GM08714 (cell line): ENCODE data around the gene STX17.
"Not testable (repeated sequence)": the region's sequence is repeated elsewhere in the genome, so short reads cannot be mapped to it uniquely, and the experiment has no call there.

ENCODE experiments used
- H3K4me3 ChIP-seq: fragments of 200-500 bp; sonication (Bioruptor generic); 2 replicates; pipeline ENCODE4 v1.5.1; 2014; ENCODE audit warnings: mild to moderate bottlenecking, low read length, inconsistent platforms
- ZNF274 ChIP-seq: IDR thresholded peaks from 2 replicates; pipeline ENCODE4 v1.6.1; 2012; ENCODE audit warnings: mild to moderate bottlenecking, low read depth, low read length

STX17 gene

GRCh38 chr9:99973455-99973854, 67.0 kb downstream of the STX17 start:
- TF ChIP-seq ZNF274, result no peak
- no peak overlapping the region for H3K4me3 ChIP-seq

GRCh38 chr9:99977033-99977792, 70.8 kb downstream of the STX17 start:
- TF ChIP-seq ZNF274, result no peak
- no peak overlapping the region for H3K4me3 ChIP-seq

DNA sequence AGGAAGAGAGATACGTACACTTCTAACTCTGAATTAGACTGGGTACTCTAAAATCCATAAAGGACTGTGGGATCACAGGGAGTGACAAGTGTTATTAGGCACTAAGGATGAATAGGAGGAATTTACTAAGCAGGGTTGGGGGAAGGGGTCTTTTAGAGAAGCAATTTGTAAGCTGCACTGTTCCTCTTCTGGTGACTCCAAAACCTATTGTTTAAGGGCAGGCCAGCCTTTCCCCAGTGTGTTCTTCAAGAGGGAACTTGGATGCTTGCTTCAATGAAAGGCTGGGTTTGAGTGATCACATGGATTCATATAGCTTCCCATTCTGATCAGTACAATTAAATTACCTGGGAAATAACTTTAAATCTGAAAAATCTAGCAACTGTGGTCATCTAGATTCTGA, 71.8 kb downstream of the STX17 start:
- no peak for TF ChIP-seq ZNF274
- H3K4me3 ChIP-seq, result no peak overlapping the region

- TF ChIP-seq ZNF274, result no peak
- H3K4me3 ChIP-seq, result no peak overlapping the region
These were observed 74.1 kb downstream of the STX17 start for GRCh38 chr9:99980598-99980997.

GRCh38 chr9:99986642-99987041, 80.2 kb downstream of the STX17 start:
- TF ChIP-seq ZNF274, result no peak

DNA sequence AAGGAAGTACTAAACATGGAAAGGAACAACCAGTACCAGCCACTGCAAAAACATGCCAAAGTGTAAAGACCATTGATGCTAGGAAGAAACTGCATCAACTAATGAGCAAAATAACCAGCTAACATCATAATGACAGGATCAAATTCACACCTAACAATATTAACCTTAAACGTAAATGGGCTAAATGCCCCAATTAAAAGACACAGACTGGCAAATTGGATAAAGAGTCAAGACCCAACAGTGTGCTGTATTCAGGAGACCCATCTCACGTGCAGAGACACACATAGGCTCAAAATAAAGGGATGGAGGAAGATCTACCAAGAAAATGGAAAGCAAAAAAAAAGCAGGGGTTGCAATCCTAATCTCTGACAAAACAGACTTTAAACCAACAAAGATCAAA, 84.1 kb downstream of the STX17 start:
- H3K4me3 ChIP-seq, result not testable (repeated sequence)

More at GRCh38 chr9:99986642-99987041, 80.2 kb downstream of the STX17 start:
- no peak overlapping the region for H3K4me3 ChIP-seq

GRCh38 chr9:99998266-99998665, 91.8 kb downstream of the STX17 start:
- H3K4me3 ChIP-seq, result no peak overlapping the region
- no peak for TF ChIP-seq ZNF274

DNA sequence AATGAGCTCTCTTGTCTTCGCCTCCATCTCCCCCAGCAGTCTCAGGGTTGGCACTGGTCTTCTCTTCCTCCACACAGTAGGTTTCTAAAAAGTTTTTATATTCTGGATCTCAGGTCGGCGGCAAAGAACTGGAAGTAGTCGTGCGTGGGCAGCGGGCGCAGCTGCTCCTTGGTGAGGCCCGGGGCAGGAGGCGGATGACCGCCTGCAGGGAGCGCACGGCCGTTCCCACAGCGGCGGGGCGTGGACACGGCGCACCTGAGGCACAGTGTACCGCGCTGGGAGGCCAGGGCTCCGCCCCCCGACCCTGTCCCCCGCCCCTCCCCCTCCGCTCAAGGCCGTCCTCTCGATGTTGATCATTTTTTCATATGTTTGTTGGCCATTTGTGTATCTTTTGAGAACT, 92.4 kb downstream of the STX17 start:
- no peak overlapping the region for H3K4me3 ChIP-seq
- no peak for TF ChIP-seq ZNF274

DNA sequence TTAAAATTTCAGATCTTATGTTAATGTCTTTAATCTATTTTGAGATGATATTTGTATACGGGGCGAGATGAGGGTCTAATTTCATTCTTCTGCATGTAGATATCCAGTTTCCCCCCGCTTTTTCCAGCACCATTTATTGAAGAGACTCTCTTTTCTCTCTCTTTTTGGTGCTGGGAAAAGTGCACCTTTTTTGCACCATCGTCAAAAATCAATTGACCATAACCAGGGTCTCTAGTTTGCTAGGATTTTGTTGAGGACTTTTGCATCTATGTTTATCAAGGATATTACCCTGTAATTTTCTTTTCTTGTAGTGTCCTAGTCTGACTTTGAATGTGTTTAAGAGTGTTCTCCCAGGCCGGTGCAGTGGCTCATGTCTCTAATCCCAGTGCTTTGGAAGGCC, 93.3 kb downstream of the STX17 start:
- H3K4me3 ChIP-seq, result no peak overlapping the region
- TF ChIP-seq ZNF274, result no peak

DNA sequence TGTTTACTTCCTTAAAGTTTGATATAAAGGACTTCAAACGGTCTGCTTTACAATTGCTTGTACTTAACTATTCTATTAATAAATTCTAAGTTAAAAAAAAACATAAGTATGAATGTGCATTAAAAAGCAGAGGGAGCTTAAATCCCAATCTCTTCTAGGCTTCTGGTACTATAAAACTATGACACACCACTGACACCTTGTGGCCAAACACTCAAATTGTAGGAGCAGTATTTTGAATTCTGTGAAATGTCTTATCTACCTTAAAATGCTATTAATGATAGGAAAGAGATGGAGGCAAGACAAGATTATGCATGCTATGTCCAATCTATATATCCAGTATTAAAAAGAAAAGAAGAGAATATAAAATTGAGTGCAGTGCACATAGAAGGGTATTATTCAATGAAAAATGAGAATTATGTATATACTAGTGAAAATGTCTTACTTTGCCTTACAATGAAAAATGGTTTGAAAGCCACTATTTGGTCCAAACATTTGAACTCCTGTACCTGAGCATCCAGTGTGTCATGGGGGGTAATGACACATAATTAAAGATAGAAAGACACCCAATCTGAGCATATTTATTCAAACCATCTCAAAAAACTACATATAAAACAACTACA, 104.7 kb downstream of the STX17 start:
- no peak for TF ChIP-seq ZNF274
- no peak overlapping the region for H3K4me3 ChIP-seq

DNA sequence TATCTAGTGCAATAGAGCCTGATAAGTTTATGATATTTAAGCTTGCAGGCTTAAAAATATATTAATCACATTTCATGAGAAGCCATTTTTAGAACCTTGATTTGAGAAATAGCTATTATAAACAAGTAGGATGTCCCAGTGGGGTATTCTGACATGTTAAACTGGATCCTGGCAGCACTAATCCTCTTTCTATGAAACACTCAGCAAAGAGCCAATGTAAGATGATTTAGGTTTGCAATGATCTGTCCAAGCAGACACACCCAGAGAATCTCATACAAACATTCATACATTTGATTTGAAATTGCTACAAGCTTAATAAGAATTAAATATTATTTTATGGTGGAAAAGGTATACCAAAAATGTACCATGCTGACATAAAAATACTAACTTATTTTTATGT, 105.8 kb downstream of the STX17 start:
- H3K4me3 ChIP-seq, result no peak overlapping the region
- TF ChIP-seq ZNF274, result no peak

- TF ChIP-seq ZNF274, result no peak
- H3K4me3 ChIP-seq, result no peak overlapping the region
These were observed 107.1 kb downstream of the STX17 start for GRCh38 chr9:100013573-100013972.

- no peak for TF ChIP-seq ZNF274
These were observed 108.4 kb downstream of the STX17 start for GRCh38 chr9:100014846-100015245.

GRCh38 chr9:100019541-100019940, 113.1 kb downstream of the STX17 start:
- TF ChIP-seq ZNF274, result no peak
- no peak overlapping the region for H3K4me3 ChIP-seq

More at GRCh38 chr9:100014846-100015245, 108.4 kb downstream of the STX17 start:
- H3K4me3 ChIP-seq, result no peak overlapping the region
